Parathyroid adenoma (tissue), 2 donors: Measurements from ENCODE around the gene MOCOS.

ENCODE experiments used
- H2AFZ ChIP-seq: fragments of 300-600 bp; sonication (generic); one replicate; pipeline ENCODE4 v1.7.0; 2017; ENCODE audit warnings: antibody characterized with exemption, mild to moderate bottlenecking
- H3K27ac ChIP-seq: fragments of 300-600 bp; sonication (generic); one replicate; pipeline ENCODE4 v1.7.0; 2017
- H3K27me3 ChIP-seq: fragments of 300-600 bp; sonication (generic); one replicate; pipeline ENCODE4 v1.7.0; 2017; ENCODE audit warnings: low read length; ENCODE audit not compliant: control insufficient read depth, insufficient read depth
- H3K36me3 ChIP-seq: fragments of 300-600 bp; sonication (generic); one replicate; pipeline ENCODE4 v1.7.0; 2017; ENCODE audit warnings: low read length; ENCODE audit not compliant: control insufficient read depth, insufficient read depth
- H3K4me1 ChIP-seq: fragments of 300-600 bp; sonication (generic); one replicate; pipeline ENCODE4 v1.7.0; 2017; ENCODE audit warnings: control low read depth
- H3K4me2 ChIP-seq: fragments of 300-600 bp; sonication (generic); one replicate; pipeline ENCODE4 v1.7.0; 2017; ENCODE audit warnings: low read length
- H3K4me3 ChIP-seq: fragments of 300-600 bp; sonication (generic); one replicate; pipeline ENCODE4 v1.7.0; 2017; ENCODE audit warnings: low read depth, low read length
- H3K79me2 ChIP-seq: fragments of 300-600 bp; sonication (generic); one replicate; pipeline ENCODE4 v1.7.0; 2017; ENCODE audit warnings: control low read depth
- H3K9ac ChIP-seq: fragments of 300-600 bp; sonication (generic); one replicate; pipeline ENCODE4 v1.7.0; 2017; ENCODE audit warnings: mild to moderate bottlenecking
- H3K9me3 ChIP-seq: fragments of 300-600 bp; sonication (generic); one replicate; pipeline ENCODE4 v1.7.0; 2017; ENCODE audit warnings: low read length; ENCODE audit not compliant: control insufficient read depth
- CTCF ChIP-seq: fragments of 300-600 bp; sonication (generic); IDR thresholded peaks from one replicate; pipeline ENCODE4 v1.7.0; 2017; ENCODE audit warnings: antibody characterized with exemption, mild to moderate bottlenecking
- donor health status: primary hyperparathyroidism.

The MOCOS gene

GRCh38 chr18:36284671-36285295 is 97.5 kb downstream of the MOCOS start:
- TF ChIP-seq CTCF, result peak; percentile 97
- H3K4me2 ChIP-seq, result no peak overlapping the region
- H3K9ac ChIP-seq, result no peak overlapping the region
- H3K4me3 ChIP-seq, result no peak overlapping the region
- no peaks in the 10 kb centered on the region for H3K79me2 ChIP-seq
- peak overlapping the region; percentile 39 for H2AFZ ChIP-seq
- no peaks in the 10 kb centered on the region for H3K9me3 ChIP-seq
- H3K4me1 ChIP-seq, result peaks cover 4% of the 10 kb centered on the region
- no peaks in the 10 kb centered on the region for H3K36me3 ChIP-seq
- H3K27me3 ChIP-seq, result no peaks in the 10 kb centered on the region
- H3K27ac ChIP-seq, result no peak overlapping the region

- H3K27ac ChIP-seq, result no peak overlapping the region
- TF ChIP-seq CTCF, result no peak
- no peaks in the 10 kb centered on the region for H3K36me3 ChIP-seq
- peaks cover 4% of the 10 kb centered on the region for H3K4me1 ChIP-seq
- no peaks in the 10 kb centered on the region for H3K27me3 ChIP-seq
- no peak overlapping the region for H3K4me2 ChIP-seq
- H3K9ac ChIP-seq, result no peak overlapping the region
- H3K9me3 ChIP-seq, result no peaks in the 10 kb centered on the region
- H3K4me3 ChIP-seq, result no peak overlapping the region
- no peaks in the 10 kb centered on the region for H3K79me2 ChIP-seq
- no peak overlapping the region for H2AFZ ChIP-seq
Measured at GRCh38 chr18:36287653-36288052, 100.4 kb downstream of the MOCOS start.

- no peaks in the 10 kb centered on the region for H3K79me2 ChIP-seq
- no peak for TF ChIP-seq CTCF
- H3K27me3 ChIP-seq, result no peaks in the 10 kb centered on the region
- no peak overlapping the region for H3K9ac ChIP-seq
- H3K4me1 ChIP-seq, result peaks cover 4% of the 10 kb centered on the region
- H3K9me3 ChIP-seq, result no peaks in the 10 kb centered on the region
- no peak overlapping the region for H3K27ac ChIP-seq
- no peak overlapping the region for H2AFZ ChIP-seq
- no peak overlapping the region for H3K4me2 ChIP-seq
- H3K4me3 ChIP-seq, result no peak overlapping the region
- no peaks in the 10 kb centered on the region for H3K36me3 ChIP-seq
Measured at GRCh38 chr18:36288689-36289088, 101.4 kb downstream of the MOCOS start.

GRCh38 chr18:36294031-36294430 is 106.7 kb downstream of the MOCOS start:
- Histone ChIP-seq H3K27me3 (no peaks in the 10 kb centered on the region), H3K4me3 (no peak overlapping the region)

More at GRCh38 chr18:36294031-36294430, 106.7 kb downstream of the MOCOS start:
- H2AFZ ChIP-seq, result no peak overlapping the region
- H3K9me3 ChIP-seq, result no peaks in the 10 kb centered on the region
- H3K9ac ChIP-seq, result no peak overlapping the region
- no peaks in the 10 kb centered on the region for H3K79me2 ChIP-seq
- no peak overlapping the region for H3K4me2 ChIP-seq
- H3K4me1 ChIP-seq, result no peaks in the 10 kb centered on the region
- no peak overlapping the region for H3K27ac ChIP-seq
- TF ChIP-seq CTCF, result no peak
- no peaks in the 10 kb centered on the region for H3K36me3 ChIP-seq
